H1 (cell line): ENCODE measurements around the gene BCL6B.
A peak's percentile ranks its signal among the peaks of the same experiment; 100 is the strongest.

Experiments
- ASH2L ChIP-seq: fragments of 200-600, 300-600 bp; sonication (generic); IDR thresholded peaks from one replicate; pipeline ENCODE4 v1.7.1; 2017; ENCODE audit warnings: low read length
- BRCA1 ChIP-seq: IDR thresholded peaks from 2 replicates; pipeline ENCODE4 v1.6.1; 2012; ENCODE audit warnings: low read depth, low read length, improper control_type of control experiment
- CREB1 ChIP-seq: IDR thresholded peaks from 2 replicates; pipeline ENCODE4 v1.6.1; 2012; ENCODE audit warnings: inconsistent platforms
- EP300 ChIP-seq, 2 experiments: IDR thresholded peaks; 1 replicate in 1 of 2; 2 replicates in 1 of 2; pipeline ENCODE4 v1.6.1; 2011 to 2012; ENCODE audit warnings: low read depth in 2 of 2, low read length in 2 of 2, mild to moderate bottlenecking in 2 of 2, borderline replicate concordance in 1 of 2, inconsistent platforms in 1 of 2, moderate library complexity in 1 of 2
- POLR2A ChIP-seq, 2 experiments: IDR thresholded peaks; 1 replicate in 1 of 2; 2 replicates in 1 of 2; pipeline ENCODE4 v1.6.1; 2011; ENCODE audit warnings: low read depth in 2 of 2, low read length in 2 of 2, mild to moderate bottlenecking in 2 of 2; ENCODE audit errors: control extremely low read depth in 1 of 2
- POLR2AphosphoS5 ChIP-seq: IDR thresholded peaks from 2 replicates; pipeline ENCODE4 v1.6.1; 2011; ENCODE audit warnings: low read depth, low read length
- RFX5 ChIP-seq: IDR thresholded peaks from 2 replicates; pipeline ENCODE4 v1.6.1; 2011; ENCODE audit warnings: low read depth, low read length, improper control_type of control experiment, borderline replicate concordance
- RXRA ChIP-seq: IDR thresholded peaks from 2 replicates; pipeline ENCODE4 v1.6.1; 2011; ENCODE audit warnings: low read depth, mild to moderate bottlenecking, low read length, moderate library complexity; ENCODE audit not compliant: insufficient read depth
- SIN3A ChIP-seq, 2 experiments: IDR thresholded peaks in 1 of 2; conservative IDR thresholded peaks in 1 of 2; 2 replicates each; pipeline ENCODE4 v1.6.1; 2011 to 2012; ENCODE audit warnings: low read length in 2 of 2, improper control_type of control experiment in 1 of 2, low read depth in 1 of 2, mild to moderate bottlenecking in 1 of 2
- TAF1 ChIP-seq: IDR thresholded peaks from 2 replicates; pipeline ENCODE4 v1.6.1; 2011; ENCODE audit warnings: mild to moderate bottlenecking, low read depth, low read length
- YY1 ChIP-seq: IDR thresholded peaks from 2 replicates; pipeline ENCODE4 v1.6.1; 2011; ENCODE audit warnings: low read depth, mild to moderate bottlenecking, low read length
- TF ChIP-seq, protein P1 (sequence below), 3 experiments: IDR thresholded peaks; 1 replicate in 2 of 3; 2 replicates in 1 of 3; pipeline versions ENCODE4 v1.5.1 to v1.6.1; 2011; ENCODE audit warnings: low read length in 3 of 3, mild to moderate bottlenecking in 3 of 3, inconsistent platforms in 2 of 3, low read depth in 1 of 3, moderate library complexity in 1 of 3; ENCODE audit not compliant: insufficient read depth in 1 of 3; ENCODE audit errors: control extremely low read depth in 1 of 3

DNA sequence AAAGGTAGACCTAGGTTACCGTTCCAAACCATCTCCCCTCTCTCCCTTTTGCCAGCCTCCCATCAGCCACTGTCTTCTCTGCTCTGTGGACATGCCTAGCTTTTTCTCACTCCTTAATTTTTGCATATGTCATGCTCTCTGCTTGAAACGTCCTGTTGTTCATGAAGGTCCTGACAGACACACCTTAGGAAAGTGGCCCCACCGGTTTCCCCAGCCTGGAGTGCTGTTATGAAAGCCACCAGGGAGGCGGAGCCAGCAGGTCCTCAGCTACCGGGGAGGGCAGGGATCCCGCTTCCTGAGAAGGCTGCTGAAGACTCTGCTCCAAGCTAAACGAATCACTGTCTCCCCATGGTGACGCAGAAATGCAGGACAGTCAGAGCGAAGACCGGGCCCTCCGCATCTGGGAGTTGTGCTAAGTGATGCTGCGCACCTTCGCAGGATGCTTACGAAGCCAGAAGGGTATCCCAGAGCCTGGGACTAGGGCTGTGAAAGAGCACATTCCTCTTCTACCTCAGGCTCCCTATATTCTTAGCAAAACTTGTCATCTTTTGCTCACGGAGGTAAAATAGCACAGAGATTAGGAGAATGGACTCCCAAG, 23.4 kb downstream of the BCL6B start:
- TF ChIP-seq, protein P1, sequence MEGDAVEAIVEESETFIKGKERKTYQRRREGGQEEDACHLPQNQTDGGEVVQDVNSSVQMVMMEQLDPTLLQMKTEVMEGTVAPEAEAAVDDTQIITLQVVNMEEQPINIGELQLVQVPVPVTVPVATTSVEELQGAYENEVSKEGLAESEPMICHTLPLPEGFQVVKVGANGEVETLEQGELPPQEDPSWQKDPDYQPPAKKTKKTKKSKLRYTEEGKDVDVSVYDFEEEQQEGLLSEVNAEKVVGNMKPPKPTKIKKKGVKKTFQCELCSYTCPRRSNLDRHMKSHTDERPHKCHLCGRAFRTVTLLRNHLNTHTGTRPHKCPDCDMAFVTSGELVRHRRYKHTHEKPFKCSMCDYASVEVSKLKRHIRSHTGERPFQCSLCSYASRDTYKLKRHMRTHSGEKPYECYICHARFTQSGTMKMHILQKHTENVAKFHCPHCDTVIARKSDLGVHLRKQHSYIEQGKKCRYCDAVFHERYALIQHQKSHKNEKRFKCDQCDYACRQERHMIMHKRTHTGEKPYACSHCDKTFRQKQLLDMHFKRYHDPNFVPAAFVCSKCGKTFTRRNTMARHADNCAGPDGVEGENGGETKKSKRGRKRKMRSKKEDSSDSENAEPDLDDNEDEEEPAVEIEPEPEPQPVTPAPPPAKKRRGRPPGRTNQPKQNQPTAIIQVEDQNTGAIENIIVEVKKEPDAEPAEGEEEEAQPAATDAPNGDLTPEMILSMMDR (IDR thresholded peaks at IDR 0.05; ENCODE audit: control extremely low read depth in 1 of 3, insufficient read depth in 1 of 3, low read depth in 1 of 3, low read length in 3 of 3): no peak
- TF ChIP-seq TAF1 (no peak), SIN3A (conservative IDR thresholded peaks at IDR 0.05 in 1 of 2, IDR thresholded peaks at IDR 0.05 in 1 of 2; ENCODE audit: low read depth in 1 of 2, low read length in 2 of 2) (peak in 1 of 2 experiments; percentile 71; a peak in 1 of 4 replicates), RXRA (no peak), BRCA1 (no peak), CREB1 (no peak), RFX5 (no peak), EP300 (IDR thresholded peaks at IDR 0.05; ENCODE audit: borderline replicate concordance in 1 of 2, low read depth in 2 of 2, low read length in 2 of 2) (no peak), POLR2A (IDR thresholded peaks at IDR 0.05; ENCODE audit: control extremely low read depth in 1 of 2, low read depth in 2 of 2, low read length in 2 of 2) (no peak), YY1 (no peak), ASH2L (no peak), POLR2AphosphoS5 (no peak)
